Cortex of kidney (tissue), 1 donor: ENCODE results near the gene GPBP1.
"Not testable (repeated sequence)": the region's sequence is repeated elsewhere in the genome, so short reads cannot be mapped to it uniquely, and the experiment has no call there.

Experiments
- DNase-seq: peaks from one replicate; lab custom pipeline; 2025; lab: John Stamatoyannopoulos, UW

Gene GPBP1

DNA sequence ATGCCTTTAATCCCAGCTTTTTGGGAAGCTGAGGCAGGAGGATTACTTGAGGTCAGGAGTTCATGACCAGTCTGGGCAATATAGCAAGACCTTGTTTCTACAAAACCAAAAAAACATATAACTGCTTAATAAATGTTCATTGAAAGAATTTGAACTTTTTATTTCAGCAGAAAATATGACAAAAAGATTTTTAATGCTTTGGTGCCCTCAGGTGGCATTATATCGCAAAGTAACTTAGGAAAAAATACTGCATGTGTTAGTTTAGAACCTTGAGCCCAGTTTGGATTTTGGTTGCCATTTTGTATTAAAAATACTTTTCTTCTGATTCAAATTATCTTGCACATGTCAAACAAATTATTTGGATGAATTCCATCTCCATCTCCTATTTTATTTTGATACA is 103.2 kb downstream of the GPBP1 start:
- DNase-seq = no peak

DNA sequence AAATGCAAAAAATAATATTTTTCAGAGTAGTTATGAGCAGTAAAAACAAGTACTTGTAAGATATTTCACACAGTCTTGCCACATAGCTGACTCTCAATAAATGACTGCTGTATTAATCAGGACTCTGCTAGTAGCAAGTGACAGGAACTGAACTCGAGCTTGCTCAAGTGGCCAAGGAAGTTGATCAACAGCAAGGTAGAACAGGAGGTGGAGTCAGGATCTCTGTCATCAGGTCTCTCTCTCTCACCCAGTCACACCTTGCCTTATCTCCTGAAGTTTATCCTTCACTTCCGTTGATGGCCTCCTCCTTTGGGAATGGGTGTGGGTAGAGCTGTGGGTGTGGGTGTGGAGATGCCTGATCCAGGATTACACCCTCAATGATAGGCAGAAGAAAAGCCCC is 107.0 kb downstream of the GPBP1 start:
- no peak for DNase-seq

DNA sequence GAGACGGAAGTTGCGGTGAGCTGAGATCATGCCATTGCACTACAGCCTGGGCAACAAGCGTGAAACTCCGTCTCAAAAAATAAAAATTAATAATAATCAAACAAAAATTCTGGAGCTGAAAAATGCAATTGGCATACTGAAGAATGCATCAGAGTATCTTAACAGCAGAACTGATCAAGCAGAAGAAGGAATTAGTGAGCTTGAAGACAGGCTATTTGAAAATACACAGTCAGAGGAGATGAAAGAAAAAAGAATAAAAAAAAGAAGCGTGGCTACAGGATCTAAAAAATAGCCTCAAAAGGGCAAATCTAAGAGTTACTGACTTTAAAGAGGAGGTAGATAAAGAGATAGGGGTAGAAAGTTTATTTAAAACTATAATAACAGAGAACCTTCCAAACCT is 111.2 kb downstream of the GPBP1 start:
- not testable (repeated sequence) for DNase-seq

DNA sequence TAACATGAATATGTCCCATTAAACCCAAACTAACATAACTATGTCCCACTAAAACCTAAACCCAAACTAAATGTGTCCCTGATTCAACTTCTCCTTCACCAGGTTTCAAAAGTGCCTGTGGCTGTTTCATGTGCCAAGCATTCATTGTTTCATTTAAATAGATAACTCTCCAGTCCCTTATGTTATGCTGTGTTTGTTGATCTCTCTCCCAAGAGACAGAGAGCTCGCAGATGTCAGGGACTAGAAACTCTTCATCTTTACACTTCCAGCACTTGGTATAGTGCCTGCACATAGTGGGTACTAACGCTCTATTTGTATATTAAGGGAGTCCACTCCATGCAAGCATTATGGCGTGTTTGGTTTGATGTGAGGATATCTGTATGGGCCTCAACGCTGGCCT is 118.0 kb downstream of the GPBP1 start:
- DNase-seq = no peak

- no peak for DNase-seq
Observed at GRCh38 chr5:57292336-57292735, 118.5 kb downstream of the GPBP1 start.

- DNase-seq = no peak
Observed at GRCh38 chr5:57298295-57298984, 124.6 kb downstream of the GPBP1 start.

- DNase-seq = no peak
Observed at GRCh38 chr5:57298985-57299491, 125.2 kb downstream of the GPBP1 start.

DNA sequence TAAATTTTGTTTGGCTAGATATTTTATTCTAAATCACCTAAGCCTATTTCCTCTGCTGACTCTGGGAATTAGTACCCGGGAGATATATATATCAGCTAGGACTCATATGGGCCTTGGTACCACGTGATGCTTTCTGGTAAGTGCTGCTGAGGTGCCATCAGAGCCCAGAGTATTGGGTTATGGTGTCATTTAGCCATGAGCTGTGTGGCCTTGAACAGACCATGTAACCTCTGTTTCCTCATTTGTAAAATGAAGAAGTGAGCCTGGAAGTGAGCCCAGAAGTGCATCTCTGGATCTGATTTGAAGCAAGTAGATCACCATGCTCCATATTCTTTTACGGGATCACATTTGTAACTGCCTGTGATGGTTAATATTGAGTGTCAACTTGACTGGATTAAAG is 126.1 kb downstream of the GPBP1 start:
- DNase-seq = no peak

DNA sequence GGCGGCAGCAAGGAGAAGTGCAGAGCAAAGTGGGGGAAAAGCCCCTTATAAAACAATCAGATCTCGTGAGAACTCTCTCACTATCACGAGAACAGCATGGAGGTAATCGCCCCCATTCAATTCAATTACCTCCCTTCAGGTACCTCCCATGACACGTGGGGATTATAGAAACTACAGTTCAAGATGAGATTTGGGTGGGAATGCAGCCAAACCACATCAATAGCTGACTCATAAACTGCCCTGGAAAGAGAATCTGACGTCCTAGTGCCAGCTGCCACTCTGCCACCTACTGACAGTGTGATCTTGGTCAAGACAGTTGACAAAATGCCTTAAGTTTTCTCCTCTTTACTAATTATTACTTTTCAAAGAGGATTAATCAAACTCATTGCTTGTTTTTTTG is 128.3 kb downstream of the GPBP1 start:
- no peak for DNase-seq

DNA sequence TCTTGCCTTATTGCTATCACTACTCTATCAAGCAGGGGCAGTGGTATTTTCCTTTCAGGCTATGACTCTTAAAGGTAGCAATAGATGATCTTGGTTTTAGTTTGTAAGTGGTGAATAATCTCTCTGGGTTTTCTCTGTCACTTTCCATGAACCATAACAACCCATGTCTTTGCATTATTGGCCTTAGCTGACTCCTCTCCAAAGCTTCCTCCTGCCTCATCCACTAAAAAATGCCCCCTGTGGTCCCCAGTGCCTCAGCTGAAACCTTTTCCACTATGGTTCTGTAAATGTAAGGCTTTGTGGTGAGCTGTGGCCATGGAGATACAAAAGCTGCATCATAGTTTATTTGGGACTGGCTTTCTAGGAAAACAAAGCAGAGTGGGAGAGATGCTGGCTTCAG is 128.8 kb downstream of the GPBP1 start:
- DNase-seq = no peak

DNA sequence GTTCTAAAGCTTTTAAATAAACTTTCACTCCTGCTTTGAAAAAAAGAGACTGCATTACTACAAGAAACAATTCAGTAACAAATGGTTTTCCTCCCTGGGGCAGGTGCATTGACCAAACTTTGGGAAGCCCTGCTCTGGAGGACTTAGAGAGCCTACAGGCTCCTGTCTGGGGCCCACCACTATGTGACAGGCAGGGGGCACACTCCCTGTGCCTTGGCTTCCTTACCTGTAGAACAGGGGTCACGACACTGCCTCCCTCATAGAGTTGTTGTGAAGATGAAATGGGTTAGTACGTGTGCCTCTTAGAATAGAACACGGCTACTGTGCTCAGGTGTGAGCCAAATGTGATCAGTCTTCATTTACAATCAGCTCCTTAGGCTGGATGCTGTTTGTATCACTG is 130.1 kb downstream of the GPBP1 start:
- DNase-seq = no peak

- DNase-seq = no peak
Observed at GRCh38 chr5:57304931-57305330, 131.1 kb downstream of the GPBP1 start.

GRCh38 chr5:57306359-57306758 is 132.5 kb downstream of the GPBP1 start:
- DNase-seq = no peak

GRCh38 chr5:57307516-57307915 is 133.7 kb downstream of the GPBP1 start:
- no peak for DNase-seq

- DNase-seq = not testable (repeated sequence)
Observed at GRCh38 chr5:57309022-57309421, 135.2 kb downstream of the GPBP1 start.

DNA sequence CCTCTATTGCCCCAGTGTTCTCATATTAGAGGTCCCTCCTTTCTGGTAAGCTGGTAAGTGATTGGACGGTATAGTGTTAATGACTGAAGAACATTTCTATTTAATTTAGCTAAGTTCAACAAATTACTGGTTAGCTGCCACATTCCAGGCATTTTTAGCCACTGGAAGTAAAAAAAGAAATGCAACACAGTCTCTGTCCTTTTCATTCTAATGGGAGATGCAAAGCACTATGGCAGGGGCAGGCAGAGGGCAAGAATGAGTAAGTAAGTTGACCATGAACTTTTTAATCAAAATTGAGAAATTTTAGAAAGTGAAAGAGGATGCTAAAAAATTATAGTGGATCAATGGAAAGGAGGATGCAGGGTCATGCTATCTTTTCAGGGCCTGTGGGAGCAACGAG is 137.4 kb downstream of the GPBP1 start:
- no peak for DNase-seq

DNA sequence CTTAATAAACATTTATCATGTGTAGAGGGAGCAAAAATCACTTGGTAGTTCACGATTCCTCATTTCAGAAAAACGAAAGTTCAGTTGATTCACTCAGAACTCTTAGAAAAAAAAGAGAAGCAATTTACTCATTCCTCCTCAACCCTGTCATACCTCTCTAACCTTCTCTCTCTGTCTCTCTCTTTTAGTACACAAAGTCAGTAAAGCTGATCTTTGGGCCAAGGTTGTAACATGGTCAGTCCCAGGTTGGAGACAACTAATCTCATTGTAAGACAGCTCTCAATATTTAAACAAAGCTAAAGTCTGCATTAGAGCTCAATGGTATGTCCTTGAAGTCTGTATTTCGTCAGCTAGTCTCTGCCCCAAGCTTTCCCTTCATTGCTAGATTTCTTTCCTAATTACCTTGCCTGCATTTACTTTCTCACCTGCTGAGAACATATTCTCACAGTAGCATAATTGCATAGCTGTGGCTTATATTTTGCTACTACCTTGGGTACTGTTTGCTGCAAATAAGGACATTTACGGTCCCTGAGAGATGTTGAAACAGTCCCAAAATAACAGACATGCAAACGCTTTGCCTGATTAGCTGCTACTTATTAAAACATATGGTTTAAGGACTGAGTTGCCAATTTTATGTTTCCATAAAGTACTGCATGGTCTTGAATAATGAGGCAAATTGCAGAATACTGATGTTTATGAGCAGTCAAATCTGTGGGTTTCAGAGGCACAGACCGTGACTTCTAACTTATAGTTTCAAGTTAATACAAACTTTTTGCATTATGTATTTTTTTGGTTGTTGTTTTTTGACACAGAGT is 138.3 kb downstream of the GPBP1 start:
- no peak for DNase-seq

DNA sequence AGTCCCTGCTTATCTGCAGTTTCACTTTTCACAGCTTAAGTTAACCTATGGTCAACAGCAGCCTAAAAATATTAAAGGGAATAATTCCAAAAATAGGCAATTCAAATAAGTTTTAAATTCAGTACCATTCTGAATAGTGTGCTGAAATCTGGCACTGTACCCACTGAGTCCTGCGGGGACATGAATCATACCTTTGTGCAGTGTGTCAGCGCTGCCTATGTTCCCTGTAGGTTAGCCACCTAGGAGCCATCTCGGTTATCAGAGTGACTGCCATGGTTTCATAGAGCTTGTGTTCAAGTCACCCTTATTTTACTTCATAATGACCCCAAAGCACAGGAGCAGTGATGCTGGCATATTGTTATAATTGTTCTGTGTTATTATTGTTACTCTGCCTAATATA is 139.9 kb downstream of the GPBP1 start:
- no peak for DNase-seq
